Spleen (tissue), 11 donors: ENCODE measurements around the gene DUSP21. TPM values are rescaled to one million over a fixed set of nuclear protein-coding genes. Genes with fewer than 3 reads are reported as not detected.
"Not testable (repeated sequence)": the region's sequence is repeated elsewhere in the genome, so short reads cannot be mapped to it uniquely, and the experiment has no call there.

ENCODE experiments used
- DNase-seq: peaks from one replicate; pipeline ENCODE4 v3.0.0-alpha.2; 2020
- H3K27ac ChIP-seq, 8 donors: fragments of 200-600 bp; sonication (generic) in 7 of 8; 1 replicate in 4 of 8; 2 replicates in 4 of 8; pipeline versions ENCODE4 v1.5.0 to v1.8.0; 2016 to 2021; ENCODE audit warnings: inconsistent platforms in 4 of 8, mild to moderate bottlenecking in 4 of 8, moderate library complexity in 1 of 8
- H3K27me3 ChIP-seq, 7 donors: fragments of 200-600 bp; sonication (generic) in 6 of 7; replicated peaks in 1 of 7; 1 replicate in 4 of 7; 2 replicates in 3 of 7; pipeline versions ENCODE4 v1.5.0 to v1.8.0; 2016 to 2021; ENCODE audit warnings: inconsistent platforms in 3 of 7, mild to moderate bottlenecking in 1 of 7
- H3K36me3 ChIP-seq, 6 donors: fragments of 200-600 bp; sonication (generic) in 5 of 6; 1 replicate in 4 of 6; 2 replicates in 2 of 6; pipeline versions ENCODE4 v1.5.0 to v1.8.0; 2016 to 2021; ENCODE audit warnings: inconsistent platforms in 2 of 6
- H3K4me1 ChIP-seq, 6 donors: fragments of 200-600 bp; sonication (generic) in 5 of 6; 1 replicate in 3 of 6; 2 replicates in 3 of 6; pipeline versions ENCODE4 v1.5.0 to v1.8.0; 2016 to 2021; ENCODE audit warnings: inconsistent platforms in 3 of 6
- H3K4me3 ChIP-seq, 8 donors: fragments of 200-600 bp; sonication (generic) in 7 of 8; 1 replicate in 4 of 8; 2 replicates in 4 of 8; pipeline versions ENCODE4 v1.5.0 to v1.8.0; 2016 to 2021; ENCODE audit warnings: inconsistent platforms in 4 of 8, mild to moderate bottlenecking in 4 of 8, moderate library complexity in 2 of 8
- H3K9me3 ChIP-seq, 8 donors: fragments of 200-600 bp; sonication (generic) in 7 of 8; 1 replicate in 4 of 8; 2 replicates in 4 of 8; pipeline versions ENCODE4 v1.5.0 to v1.8.0; 2016 to 2021; ENCODE audit warnings: inconsistent platforms in 4 of 8
- POLR2A ChIP-seq, 3 donors: fragments of 450-650 bp; IDR thresholded peaks; one replicate each; pipeline ENCODE4 v1.5.1; 2017; ENCODE audit warnings: antibody characterized with exemption in 3 of 3, mild to moderate bottlenecking in 1 of 3
- POLR2AphosphoS5 ChIP-seq, 3 donors: sonication (generic); formaldehyde crosslinking; IDR thresholded peaks; one replicate each; pipeline ENCODE4 v1.5.1; 2017; ENCODE audit warnings: antibody characterized with exemption in 3 of 3
- WGBS, 5 donors: extraction: QIAGEN DNeasy Blood & Tissue Kit in 3 of 5; methylation state at CpG; one replicate each; pipeline versions ENCODE4 v1.1.5 to v1.1.7; 2013 to 2018; 5-methylcytosine and 5-hydroxymethylcytosine counted together
- intact Hi-C: fragments of 100-400 bp; cut with DNase I; formaldehyde crosslinking; loops from one replicate; pipeline ENCODE4 v1.15.0; 2023; ENCODE audit warnings: low total_unique reads
- polyA plus RNA-seq, 3 donors: library from polyadenylated mRNA; stranded (reverse); fragments of 200-250 nt; gene quantifications; one replicate each; pipeline ENCODE4 v1.2.1, GENCODE V29; 2013
- total RNA-seq, 7 donors: library from RNA; depleted of rRNA in 3 of 7; stranded (reverse); fragments of >200 nt in 3 of 7; fragmentation: NEBNext Ultra II Directional in 4 of 7; extraction: Animal tissue kit (Norgen Biotek cat#: 25700) in 4 of 7; gene quantifications; one replicate each; pipeline versions ENCODE4 v1.1.0 to v1.2.1, GENCODE V29; 2016 to 2021
- TF ChIP-seq, protein P1 (sequence below), 11 experiments: fragments of 200-600 bp in 7 of 11; fragments of 450-650 bp in 4 of 11; sonication (generic) in 4 of 11; IDR thresholded peaks in 8 of 11; conservative IDR thresholded peaks in 3 of 11; 1 replicate in 7 of 11; 2 replicates in 4 of 11; pipeline versions ENCODE4 v1.4.0 to v1.8.0; 2016 to 2021; ENCODE audit warnings: antibody characterized with exemption in 11 of 11, inconsistent platforms in 4 of 11, mild to moderate bottlenecking in 1 of 11
- donor health status: healthy with polysubstance abuse.
- donor health status: DM: no; HTN: no; CAD: no; lungs with moderate emphysema.
- donor health status: DM: no; HTN: no; CAD: no.
- donor health status: Bipolar disorder and iron deficiency.
- donor health status: healthy.
- donor health status: DM: no; HTN: no; CAD: no.
- donor health status: DM: yes; HTN: yes; CAD: no.

The DUSP21 gene
- total and polyA plus RNA-seq, 10 donors, result not detected

DNA sequence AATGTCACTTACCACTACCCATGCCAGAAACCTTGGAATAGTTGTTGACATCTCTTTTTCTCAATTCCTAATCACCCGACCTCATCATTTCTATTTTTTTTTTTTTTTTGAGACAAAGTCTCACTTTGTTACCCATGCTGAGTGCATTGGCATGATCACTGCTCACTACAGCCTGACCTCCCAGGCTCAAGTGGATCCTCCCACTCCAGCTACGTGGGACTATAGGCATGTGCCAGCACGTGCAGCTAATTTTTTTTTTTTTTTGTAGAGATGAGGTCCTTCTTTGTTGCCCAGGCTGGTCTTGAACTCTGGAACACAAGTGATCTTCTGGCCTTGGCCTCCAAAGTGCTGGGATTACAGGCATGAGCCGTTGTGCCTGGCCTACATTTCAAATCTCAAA lies 41.1 kb downstream of the DUSP21 start:
- WGBS, 5 donors, result 53 to 83% (median 60%) methylated on average over 4 of the region's 4 CpGs
- Histone ChIP-seq H3K27me3 (no peaks in the 10 kb centered on the region), H3K4me1 (peaks cover 0 to 89% (median 45%) of the 10 kb centered on the region in 6 donors), H3K36me3 (no peaks in the 10 kb centered on the region), H3K27ac (peak overlapping the region in 1 of 8 donors; percentile 63), H3K9me3 (no peaks in the 10 kb centered on the region), H3K4me3 (no peak overlapping the region)
- TF ChIP-seq, protein P1, sequence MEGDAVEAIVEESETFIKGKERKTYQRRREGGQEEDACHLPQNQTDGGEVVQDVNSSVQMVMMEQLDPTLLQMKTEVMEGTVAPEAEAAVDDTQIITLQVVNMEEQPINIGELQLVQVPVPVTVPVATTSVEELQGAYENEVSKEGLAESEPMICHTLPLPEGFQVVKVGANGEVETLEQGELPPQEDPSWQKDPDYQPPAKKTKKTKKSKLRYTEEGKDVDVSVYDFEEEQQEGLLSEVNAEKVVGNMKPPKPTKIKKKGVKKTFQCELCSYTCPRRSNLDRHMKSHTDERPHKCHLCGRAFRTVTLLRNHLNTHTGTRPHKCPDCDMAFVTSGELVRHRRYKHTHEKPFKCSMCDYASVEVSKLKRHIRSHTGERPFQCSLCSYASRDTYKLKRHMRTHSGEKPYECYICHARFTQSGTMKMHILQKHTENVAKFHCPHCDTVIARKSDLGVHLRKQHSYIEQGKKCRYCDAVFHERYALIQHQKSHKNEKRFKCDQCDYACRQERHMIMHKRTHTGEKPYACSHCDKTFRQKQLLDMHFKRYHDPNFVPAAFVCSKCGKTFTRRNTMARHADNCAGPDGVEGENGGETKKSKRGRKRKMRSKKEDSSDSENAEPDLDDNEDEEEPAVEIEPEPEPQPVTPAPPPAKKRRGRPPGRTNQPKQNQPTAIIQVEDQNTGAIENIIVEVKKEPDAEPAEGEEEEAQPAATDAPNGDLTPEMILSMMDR (IDR thresholded peaks at IDR 0.05 in 8 of 11, conservative IDR thresholded peaks at IDR 0.05 in 3 of 11), result no peak
- TF ChIP-seq POLR2A (IDR thresholded peaks at IDR 0.05), result no peak
- no peak for TF ChIP-seq POLR2AphosphoS5 (IDR thresholded peaks at IDR 0.05)
- no peak for DNase-seq
- intact Hi-C loops, result no loop called here

DNA sequence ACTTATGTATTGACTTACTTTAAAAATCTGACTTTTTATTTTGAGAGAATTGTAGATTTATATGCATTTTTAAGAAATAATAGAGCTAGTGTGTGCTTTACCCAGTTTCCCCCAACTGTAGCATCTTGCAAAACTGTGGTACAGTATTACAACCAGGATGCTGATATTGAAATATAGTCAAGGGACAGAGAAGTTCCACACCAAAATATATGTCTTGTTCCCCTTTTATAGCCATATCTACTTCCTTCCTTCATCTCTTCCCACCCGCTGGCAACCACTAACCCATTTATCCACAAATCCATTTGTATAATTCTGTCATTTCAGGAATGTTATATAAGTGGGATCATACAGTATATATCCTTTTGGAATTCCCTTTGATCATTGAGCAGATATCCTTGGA lies 46.0 kb downstream of the DUSP21 start:
- H3K4me3 ChIP-seq, result no peak overlapping the region
- DNase-seq, result no peak
- peak overlapping the region in 4 of 8 donors; percentile 24 to 62 (median 52) for H3K27ac ChIP-seq
- H3K9me3 ChIP-seq, result peaks cover 0 to 3% (median 0%) of the 10 kb centered on the region in 8 donors
- intact Hi-C loops, result no loop called here
- 11 to 47% (median 33%) methylated on average over 1 of the region's 1 CpG for WGBS, 5 donors
- TF ChIP-seq, protein P1 (IDR thresholded peaks at IDR 0.05 in 8 of 11, conservative IDR thresholded peaks at IDR 0.05 in 3 of 11), result no peak
- TF ChIP-seq POLR2AphosphoS5 (IDR thresholded peaks at IDR 0.05) (no peak), POLR2A (IDR thresholded peaks at IDR 0.05) (no peak)
- H3K36me3 ChIP-seq, result no peaks in the 10 kb centered on the region
- peaks cover 0 to 68% (median 29%) of the 10 kb centered on the region in 6 donors for H3K4me1 ChIP-seq
- H3K27me3 ChIP-seq, result no peaks in the 10 kb centered on the region

DNA sequence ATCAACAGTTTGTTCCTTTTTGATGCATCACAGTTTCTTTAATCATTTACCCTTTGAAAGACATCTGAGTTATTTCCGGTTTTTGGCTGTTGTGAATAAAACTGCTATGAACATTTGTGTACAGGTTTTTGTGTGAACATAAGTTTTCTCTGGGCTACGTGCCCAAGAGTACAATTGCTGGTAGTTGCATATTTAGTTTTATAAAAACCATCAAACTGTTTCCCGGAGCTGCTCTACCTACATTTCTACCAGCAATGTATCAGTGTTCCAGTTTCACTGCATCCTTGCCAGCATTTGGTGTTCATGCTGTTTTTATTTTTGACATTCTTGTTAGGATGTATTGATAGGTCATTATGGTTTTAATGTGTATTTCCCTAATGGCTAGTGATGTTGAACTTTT lies 46.4 kb downstream of the DUSP21 start:
- intact Hi-C loops, result no loop called here
- 33 to 68% (median 51%) methylated on average over 3 of the region's 3 CpGs for WGBS, 5 donors
- peak overlapping the region in 4 of 8 donors; percentile 24 to 62 (median 52) for H3K27ac ChIP-seq

DNA sequence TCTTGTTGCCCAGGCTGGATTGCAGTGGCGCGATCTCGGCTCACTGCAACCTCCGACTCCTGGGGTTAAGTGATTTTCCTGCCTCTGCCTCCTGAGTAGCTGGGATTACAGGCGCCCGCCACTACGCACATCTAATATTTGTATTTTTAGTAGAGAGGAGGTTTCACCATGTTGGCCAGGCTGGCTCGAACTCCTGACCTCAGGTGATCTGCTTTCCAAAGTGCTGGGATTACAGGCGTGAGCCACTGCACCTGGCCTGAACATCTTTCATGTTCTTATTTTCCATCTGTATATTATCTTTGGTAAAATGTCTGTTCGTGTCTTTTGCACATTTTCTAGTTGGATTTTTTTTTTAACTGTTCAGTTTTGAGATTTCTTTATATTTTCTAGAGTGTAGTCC lies 46.9 kb downstream of the DUSP21 start:
- DNase-seq, intact Hi-C loops, H3K36me3 ChIP-seq, H3K9me3 ChIP-seq, H3K4me3 ChIP-seq, H3K27me3 ChIP-seq: not testable (repeated sequence)
- H3K4me1 ChIP-seq, result peaks cover 0 to 61% (median 23%) of the 10 kb centered on the region in 6 donors
- WGBS, 5 donors, result 66 to 95% (median 76%) methylated on average over 10 of the region's 10 CpGs
- H3K27ac ChIP-seq, result peak overlapping the region in 3 of 8 donors; percentile 44 to 62 (median 60)

More for the DNA sequence above, 46.4 kb downstream of the DUSP21 start:
- Histone ChIP-seq H3K9me3 (peaks cover 0 to 7% (median 0%) of the 10 kb centered on the region in 8 donors), H3K27me3 (no peaks in the 10 kb centered on the region), H3K36me3 (no peaks in the 10 kb centered on the region), H3K4me1 (peaks cover 0 to 64% (median 25%) of the 10 kb centered on the region in 6 donors), H3K4me3 (no peak overlapping the region)
- DNase-seq, result no peak
- TF ChIP-seq, protein P1 (IDR thresholded peaks at IDR 0.05 in 8 of 11, conservative IDR thresholded peaks at IDR 0.05 in 3 of 11), result no peak
- TF ChIP-seq POLR2AphosphoS5 (IDR thresholded peaks at IDR 0.05), result no peak
- TF ChIP-seq POLR2A (IDR thresholded peaks at IDR 0.05), result no peak

DNA sequence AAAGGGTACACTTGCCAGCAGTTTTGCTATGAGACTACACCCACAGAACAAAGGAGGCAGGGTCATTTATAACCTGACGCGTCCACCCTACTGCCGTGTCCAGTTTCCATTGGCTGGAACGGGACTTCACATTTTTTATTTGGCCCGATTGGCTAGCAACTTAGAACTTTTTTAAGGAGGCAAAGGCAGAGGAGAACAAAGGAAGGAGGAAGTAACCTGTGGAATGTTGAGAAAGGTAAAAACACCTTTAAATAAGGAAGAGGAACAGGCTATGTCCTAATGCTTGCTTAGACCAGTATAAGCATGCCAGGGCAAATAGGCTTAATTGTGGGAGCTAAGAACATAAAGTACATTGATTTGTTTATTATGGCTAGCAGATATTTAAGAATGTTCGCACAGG lies 47.8 kb downstream of the DUSP21 start:
- intact Hi-C loops, result no loop called here
- Histone ChIP-seq H3K27ac (peak overlapping the region in 1 of 8 donors; percentile 27), H3K4me1 (peaks cover 0 to 51% (median 23%) of the 10 kb centered on the region in 6 donors), H3K36me3 (no peaks in the 10 kb centered on the region), H3K4me3 (no peak overlapping the region), H3K27me3 (no peaks in the 10 kb centered on the region), H3K9me3 (peaks cover 0 to 19% (median 8%) of the 10 kb centered on the region in 8 donors)
- 78 to 98% (median 93%) methylated on average over 6 of the region's 6 CpGs for WGBS, 5 donors
- TF ChIP-seq, protein P1 (IDR thresholded peaks at IDR 0.05 in 8 of 11, conservative IDR thresholded peaks at IDR 0.05 in 3 of 11), result no peak
- TF ChIP-seq POLR2A (IDR thresholded peaks at IDR 0.05) (no peak), POLR2AphosphoS5 (IDR thresholded peaks at IDR 0.05) (no peak)
- DNase-seq, result no peak
